Fibroblast of villous mesenchyme (primary cell): ENCODE measurements around the gene CORO2A. TPM values are rescaled to one million over a fixed set of nuclear protein-coding genes. Genes with fewer than 3 reads are reported as not detected.
A peak's percentile ranks its signal among the peaks of the same experiment; 100 is the strongest.

Experiments used
- DNase-seq: peaks from one replicate; pipeline ENCODE4 v3.0.0-alpha.2; 2010; ENCODE audit warnings: low read depth
- H3K4me3 ChIP-seq: 2 replicates; pipeline ENCODE4 v1.5.1; 2011; ENCODE audit warnings: low read depth, mild to moderate bottlenecking, low read length
- total RNA-seq: library from RNA; depleted of rRNA; stranded (reverse); fragments of >200 nt; gene quantifications from 2 replicates; pipeline ENCODE4 v1.2.3, GENCODE V29; 2012
- TF ChIP-seq, protein P1 (sequence below): IDR thresholded peaks from 2 replicates; pipeline ENCODE4 v1.5.1; 2012; ENCODE audit warnings: low read depth, mild to moderate bottlenecking, low read length; ENCODE audit not compliant: insufficient read depth

Gene CORO2A
- total RNA-seq, 1 donor = 2.2 TPM

GRCh38 chr9:98215821-98216220 is 23.4 kb upstream of the CORO2A start:
- H3K4me3 ChIP-seq = no peak overlapping the region
- no peak for DNase-seq
- TF ChIP-seq, protein P1, sequence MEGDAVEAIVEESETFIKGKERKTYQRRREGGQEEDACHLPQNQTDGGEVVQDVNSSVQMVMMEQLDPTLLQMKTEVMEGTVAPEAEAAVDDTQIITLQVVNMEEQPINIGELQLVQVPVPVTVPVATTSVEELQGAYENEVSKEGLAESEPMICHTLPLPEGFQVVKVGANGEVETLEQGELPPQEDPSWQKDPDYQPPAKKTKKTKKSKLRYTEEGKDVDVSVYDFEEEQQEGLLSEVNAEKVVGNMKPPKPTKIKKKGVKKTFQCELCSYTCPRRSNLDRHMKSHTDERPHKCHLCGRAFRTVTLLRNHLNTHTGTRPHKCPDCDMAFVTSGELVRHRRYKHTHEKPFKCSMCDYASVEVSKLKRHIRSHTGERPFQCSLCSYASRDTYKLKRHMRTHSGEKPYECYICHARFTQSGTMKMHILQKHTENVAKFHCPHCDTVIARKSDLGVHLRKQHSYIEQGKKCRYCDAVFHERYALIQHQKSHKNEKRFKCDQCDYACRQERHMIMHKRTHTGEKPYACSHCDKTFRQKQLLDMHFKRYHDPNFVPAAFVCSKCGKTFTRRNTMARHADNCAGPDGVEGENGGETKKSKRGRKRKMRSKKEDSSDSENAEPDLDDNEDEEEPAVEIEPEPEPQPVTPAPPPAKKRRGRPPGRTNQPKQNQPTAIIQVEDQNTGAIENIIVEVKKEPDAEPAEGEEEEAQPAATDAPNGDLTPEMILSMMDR = peak; percentile 57

GRCh38 chr9:98215271-98215670 is 22.8 kb upstream of the CORO2A start:
- TF ChIP-seq, protein P1 = no peak
- peak; percentile 25 for DNase-seq
- no peak overlapping the region for H3K4me3 ChIP-seq

DNA sequence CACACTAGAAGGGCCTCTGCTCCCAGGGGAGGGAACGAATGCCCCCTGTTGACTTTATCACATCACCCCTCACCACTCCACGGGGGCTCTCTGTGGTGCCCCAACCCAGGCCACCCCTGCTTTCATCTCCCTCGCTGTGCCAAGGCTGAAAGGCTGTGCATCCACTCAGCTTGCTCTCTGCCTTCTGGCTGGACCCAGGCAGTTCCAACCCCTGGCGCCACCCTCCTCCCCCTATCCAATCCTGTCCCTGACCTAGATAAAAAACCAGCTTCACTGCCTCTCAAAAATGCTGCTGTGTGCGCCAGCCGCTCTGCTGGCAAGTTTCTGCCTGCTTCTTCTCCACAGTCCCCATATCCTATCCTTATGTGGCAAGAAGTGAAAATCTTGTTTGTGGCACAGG is 22.4 kb upstream of the CORO2A start:
- TF ChIP-seq, protein P1 = no peak
- no peak for DNase-seq
- H3K4me3 ChIP-seq = no peak overlapping the region

GRCh38 chr9:98211260-98211659 is 18.8 kb upstream of the CORO2A start:
- H3K4me3 ChIP-seq = no peak overlapping the region
- TF ChIP-seq, protein P1 = no peak
- no peak for DNase-seq

DNA sequence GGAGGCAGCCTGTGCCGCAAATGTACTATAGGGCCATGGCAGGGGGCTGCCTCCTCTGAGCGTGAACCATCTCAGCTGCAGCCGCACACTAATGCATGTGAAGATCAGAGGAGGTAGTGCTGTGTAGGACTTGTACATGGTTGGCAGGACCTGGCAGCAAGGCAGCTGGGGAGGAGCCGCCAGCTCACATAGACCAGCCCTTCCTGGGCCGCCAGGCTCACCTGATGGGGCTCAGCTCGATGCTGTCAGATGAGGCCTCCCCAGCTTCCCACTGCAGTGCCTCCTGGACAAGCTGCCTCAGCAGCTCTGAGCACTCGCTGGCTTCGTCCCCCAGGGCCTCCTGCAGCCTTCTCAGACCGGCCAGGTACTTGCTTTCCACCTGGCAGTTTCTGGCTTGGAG is 18.0 kb upstream of the CORO2A start:
- no peak overlapping the region for H3K4me3 ChIP-seq
- TF ChIP-seq, protein P1 = no peak
- no peak for DNase-seq

DNA sequence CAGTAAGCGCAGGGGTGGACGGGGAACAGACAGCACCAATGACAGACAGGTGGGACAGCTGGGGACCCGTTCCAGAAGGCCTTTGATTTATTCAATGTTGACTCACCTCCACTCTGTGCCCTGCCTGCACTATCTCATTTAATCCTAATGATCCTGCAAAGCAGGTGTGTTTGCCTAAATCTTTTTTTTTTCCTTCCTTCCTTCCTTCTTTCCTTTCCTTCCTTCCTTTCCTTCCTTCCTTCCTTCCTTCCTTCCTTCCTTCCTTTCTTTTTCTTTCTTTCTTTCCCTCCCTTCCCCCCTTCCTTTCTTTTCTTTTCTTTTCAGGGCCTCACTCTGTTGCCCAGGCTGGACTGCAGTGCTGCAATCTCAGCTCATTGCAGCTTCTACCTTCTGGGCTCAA is 17.1 kb upstream of the CORO2A start:
- no peak for DNase-seq
- no peak overlapping the region for H3K4me3 ChIP-seq
- TF ChIP-seq, protein P1 = no peak

DNA sequence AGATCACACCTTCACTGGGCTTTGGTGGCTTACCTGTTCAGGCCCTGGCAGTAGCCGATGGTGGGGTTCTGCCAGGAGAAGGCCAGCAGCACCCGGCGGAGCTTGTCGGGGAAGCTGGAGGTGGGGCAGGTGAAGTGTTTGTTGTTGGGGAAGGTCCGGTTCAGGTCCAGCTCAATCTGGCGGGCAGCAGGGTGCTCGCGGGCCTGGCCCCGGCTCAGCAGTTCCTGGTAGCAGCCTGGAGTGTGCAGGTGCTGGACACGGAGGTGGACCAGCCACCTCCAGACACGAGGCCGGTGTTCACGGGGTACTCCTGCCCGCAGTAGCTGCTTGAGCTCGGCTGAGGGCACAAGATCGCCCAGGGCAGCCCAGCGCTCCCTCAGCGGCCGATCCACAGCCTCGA is 16.2 kb upstream of the CORO2A start:
- no peak overlapping the region for H3K4me3 ChIP-seq
- DNase-seq = no peak
- TF ChIP-seq, protein P1 = no peak
